Aorta (tissue), 5 donors: Measurements from ENCODE around the gene IL17B. TPM values are rescaled to one million over a fixed set of nuclear protein-coding genes. Genes with fewer than 3 reads are reported as not detected.

Experiments
- ATAC-seq: fragments of 200-7000 bp; cut with Tn5 transposase; one replicate; pipeline ENCODE4 v1.9.1; 2022; ENCODE audit warnings: moderate library complexity; ENCODE audit not compliant: low FRiP score
- DNase-seq, 2 donors: peaks; one replicate each; pipeline ENCODE4 v3.0.0-alpha.2; 2020
- H3K27ac ChIP-seq, 2 donors: one replicate each; pipeline ENCODE4 v1.5.1; 2013; ENCODE audit warnings: low read length in 2 of 2, mild to moderate bottlenecking in 2 of 2, moderate library complexity in 2 of 2, control low read depth in 1 of 2, inconsistent platforms in 1 of 2, low read depth in 1 of 2
- H3K27me3 ChIP-seq, 2 donors: one replicate each; pipeline ENCODE4 v1.6.1; 2013; ENCODE audit warnings: control low read depth in 1 of 2, low read length in 1 of 2, mild to moderate bottlenecking in 1 of 2, moderate library complexity in 1 of 2; ENCODE audit not compliant: insufficient read depth in 2 of 2, control insufficient read depth in 1 of 2
- H3K36me3 ChIP-seq, 2 donors: one replicate each; pipeline ENCODE4 v1.6.1; 2013; ENCODE audit warnings: control low read depth in 1 of 2, low read length in 1 of 2, mild to moderate bottlenecking in 1 of 2; ENCODE audit not compliant: insufficient read depth in 2 of 2, control insufficient read depth in 1 of 2
- H3K4me1 ChIP-seq, 2 donors: one replicate each; pipeline ENCODE4 v1.6.1; 2013; ENCODE audit warnings: low read length in 2 of 2, control low read depth in 1 of 2, mild to moderate bottlenecking in 1 of 2, moderate library complexity in 1 of 2; ENCODE audit not compliant: insufficient read depth in 2 of 2, control insufficient read depth in 1 of 2
- H3K4me3 ChIP-seq, 2 donors: one replicate each; pipeline ENCODE4 v1.5.1; 2013; ENCODE audit warnings: low read length in 2 of 2, control low read depth in 1 of 2, mild to moderate bottlenecking in 1 of 2
- H3K9me3 ChIP-seq: one replicate; pipeline ENCODE4 v1.6.1; 2013; ENCODE audit warnings: mild to moderate bottlenecking, low read length; ENCODE audit not compliant: control insufficient read depth
- WGBS, 2 donors: extraction: QIAGEN DNeasy Blood & Tissue Kit; methylation state at CpG; one replicate each; pipeline ENCODE4 v1.1.7; 2013; 5-methylcytosine and 5-hydroxymethylcytosine counted together
- intact Hi-C, 2 donors: fragments of 100-400 bp; cut with DNase I; formaldehyde crosslinking; loops; one replicate each; pipeline versions ENCODE4 v1.14.2 to v1.15.0; 2022
- polyA plus RNA-seq, 2 donors: library from polyadenylated mRNA; stranded (reverse); fragments of 200-250 nt; gene quantifications; one replicate each; pipeline ENCODE4 v1.2.3, GENCODE V29; 2013
- total RNA-seq, 2 donors: library from RNA; stranded (reverse); fragmentation: NEBNext Ultra II Directional; extraction: Animal tissue kit (Norgen Biotek cat#: 25700); gene quantifications; one replicate each; pipeline ENCODE4 v1.2.1, GENCODE V29; 2021
- donor health status: healthy with polysubstance abuse.
- donor health status: Bipolar disorder and iron deficiency.
- donor health status: DM: no; HTN: no; CAD: no.
- donor health status: DM: no; HTN: no; CAD: no.
- donor health status: DM: yes; HTN: yes; CAD: no.

IL17B gene
- total and polyA plus RNA-seq, 4 donors = 2.8 to 18.0 (median 8.3) TPM

GRCh38 chr5:149410721-149411432 is 31.8 kb upstream of the IL17B start:
- DNase-seq (peak; percentile 57 to 78), ATAC-seq (no peak)
- 5 to 6% methylated on average over 15 of the region's 15 CpGs for WGBS, 2 donors
- no peaks in the 10 kb centered on the region for H3K9me3 ChIP-seq
- H3K4me1 ChIP-seq = no peaks in the 10 kb centered on the region
- peaks cover 0 to 47% of the 10 kb centered on the region in 2 donors for H3K36me3 ChIP-seq
- H3K4me3 ChIP-seq = peak overlapping the region; percentile 89 to 97
- intact Hi-C loops = loop anchor here in 1 of 2 donors (2.0 kb wide), 1 partner anchor 14 kb away; no protein-coding TSS in a partner anchor
- H3K27ac ChIP-seq = peak overlapping the region; percentile 57 to 98
- H3K27me3 ChIP-seq = no peaks in the 10 kb centered on the region

- Histone ChIP-seq H3K27me3 (no peaks in the 10 kb centered on the region), H3K36me3 (peaks cover 0 to 43% of the 10 kb centered on the region in 2 donors), H3K4me1 (no peaks in the 10 kb centered on the region), H3K27ac (peak overlapping the region; percentile 95 to 98), H3K4me3 (peak overlapping the region; percentile 89 to 97), H3K9me3 (no peaks in the 10 kb centered on the region)
- no peak for ATAC-seq
- 0 to 9% methylated on average over 7 of the region's 7 CpGs for WGBS, 2 donors
- intact Hi-C loops = loop anchor here in 1 of 2 donors (2.0 kb wide), 1 partner anchor 15 kb away; no protein-coding TSS in a partner anchor
- DNase-seq = peak; percentile 17 to 61
Measured at GRCh38 chr5:149410071-149410470, 31.0 kb upstream of the IL17B start.

- peak overlapping the region; percentile 95 to 98 for H3K27ac ChIP-seq
- WGBS, 2 donors = 2 to 6% methylated on average over 6 of the region's 6 CpGs
- intact Hi-C loops = no loop called here
- H3K4me1 ChIP-seq = no peaks in the 10 kb centered on the region
- ATAC-seq (no peak), DNase-seq (peak; percentile 48 to 77)
- no peaks in the 10 kb centered on the region for H3K27me3 ChIP-seq
- H3K36me3 ChIP-seq = peaks cover 0 to 41% of the 10 kb centered on the region in 2 donors
- H3K9me3 ChIP-seq = no peaks in the 10 kb centered on the region
- H3K4me3 ChIP-seq = peak overlapping the region; percentile 89 to 97
Measured at GRCh38 chr5:149409268-149409948, 30.3 kb upstream of the IL17B start.

GRCh38 chr5:149408252-149409099 is 29.4 kb upstream of the IL17B start:
- Histone ChIP-seq H3K36me3 (peaks cover 0 to 40% of the 10 kb centered on the region in 2 donors), H3K27me3 (no peaks in the 10 kb centered on the region), H3K9me3 (no peaks in the 10 kb centered on the region), H3K4me1 (peaks cover 0 to 1% of the 10 kb centered on the region in 2 donors), H3K27ac (peak overlapping the region; percentile 95 to 98), H3K4me3 (peak overlapping the region; percentile 89 to 97)
- intact Hi-C loops = no loop called here
- ATAC-seq (no peak), DNase-seq (peak; percentile 28 to 53)
- 6 to 7% methylated on average over 12 of the region's 12 CpGs for WGBS, 2 donors

- peak overlapping the region; percentile 95 to 98 for H3K27ac ChIP-seq
Measured at GRCh38 chr5:149407323-149408251, 28.5 kb upstream of the IL17B start.

GRCh38 chr5:149406979-149407306 is 27.9 kb upstream of the IL17B start:
- intact Hi-C loops = loop anchor here (1.0 to 2.0 kb wide), 3 partner anchors 19 to 24 kb away; no protein-coding TSS in a partner anchor
- H3K9me3 ChIP-seq = no peaks in the 10 kb centered on the region
- peaks cover 0 to 2% of the 10 kb centered on the region in 2 donors for H3K4me1 ChIP-seq
- H3K4me3 ChIP-seq = peak overlapping the region; percentile 89 to 97
- 4 to 7% methylated on average over 4 of the region's 4 CpGs for WGBS, 2 donors
- H3K36me3 ChIP-seq = peaks cover 0 to 27% of the 10 kb centered on the region in 2 donors
- no peaks in the 10 kb centered on the region for H3K27me3 ChIP-seq
- ATAC-seq (no peak), DNase-seq (no peak)
- H3K27ac ChIP-seq = peak overlapping the region; percentile 95 to 98

More at GRCh38 chr5:149407323-149408251, 28.5 kb upstream of the IL17B start:
- 6 to 8% methylated on average over 11 of the region's 11 CpGs for WGBS, 2 donors
- ATAC-seq = no peak
- Histone ChIP-seq H3K27me3 (no peaks in the 10 kb centered on the region), H3K36me3 (peaks cover 0 to 32% of the 10 kb centered on the region in 2 donors), H3K4me1 (peaks cover 0 to 2% of the 10 kb centered on the region in 2 donors), H3K9me3 (no peaks in the 10 kb centered on the region), H3K4me3 (peak overlapping the region; percentile 89 to 97)
- intact Hi-C loops = loop anchor here in 1 of 2 donors (2.0 kb wide), 1 partner anchor 25 kb away; no protein-coding TSS in a partner anchor
- DNase-seq = peak; percentile 46 to 61

GRCh38 chr5:149406203-149406978 is 27.3 kb upstream of the IL17B start:
- no peaks in the 10 kb centered on the region for H3K9me3 ChIP-seq
- DNase-seq (peak; percentile 94 to 95), ATAC-seq (peak; percentile 86)
- intact Hi-C loops = loop anchor here (1.0 to 2.0 kb wide), 3 partner anchors 18 to 24 kb away; no protein-coding TSS in a partner anchor
- H3K27me3 ChIP-seq = no peaks in the 10 kb centered on the region
- H3K4me3 ChIP-seq = peak overlapping the region; percentile 89 to 97
- 4 to 6% methylated on average over 9 of the region's 9 CpGs for WGBS, 2 donors
- H3K4me1 ChIP-seq = peaks cover 0 to 2% of the 10 kb centered on the region in 2 donors
- H3K27ac ChIP-seq = peak overlapping the region; percentile 95 to 98
- peaks cover 0 to 25% of the 10 kb centered on the region in 2 donors for H3K36me3 ChIP-seq
